HG03558 (cell line): ENCODE measurements around the gene C9orf153.
"Not testable (repeated sequence)": the region's sequence is repeated elsewhere in the genome, so short reads cannot be mapped to it uniquely, and the experiment has no call there.

ENCODE experiments used
- ATAC-seq: cut with Tn5 transposase; IDR thresholded peaks from one replicate; pipeline ENCODE4 v1.9.1; 2021; ENCODE audit warnings: moderate number of reproducible peaks; ENCODE audit not compliant: unreplicated experiment; ENCODE audit errors: extremely low read depth

The C9orf153 gene

DNA sequence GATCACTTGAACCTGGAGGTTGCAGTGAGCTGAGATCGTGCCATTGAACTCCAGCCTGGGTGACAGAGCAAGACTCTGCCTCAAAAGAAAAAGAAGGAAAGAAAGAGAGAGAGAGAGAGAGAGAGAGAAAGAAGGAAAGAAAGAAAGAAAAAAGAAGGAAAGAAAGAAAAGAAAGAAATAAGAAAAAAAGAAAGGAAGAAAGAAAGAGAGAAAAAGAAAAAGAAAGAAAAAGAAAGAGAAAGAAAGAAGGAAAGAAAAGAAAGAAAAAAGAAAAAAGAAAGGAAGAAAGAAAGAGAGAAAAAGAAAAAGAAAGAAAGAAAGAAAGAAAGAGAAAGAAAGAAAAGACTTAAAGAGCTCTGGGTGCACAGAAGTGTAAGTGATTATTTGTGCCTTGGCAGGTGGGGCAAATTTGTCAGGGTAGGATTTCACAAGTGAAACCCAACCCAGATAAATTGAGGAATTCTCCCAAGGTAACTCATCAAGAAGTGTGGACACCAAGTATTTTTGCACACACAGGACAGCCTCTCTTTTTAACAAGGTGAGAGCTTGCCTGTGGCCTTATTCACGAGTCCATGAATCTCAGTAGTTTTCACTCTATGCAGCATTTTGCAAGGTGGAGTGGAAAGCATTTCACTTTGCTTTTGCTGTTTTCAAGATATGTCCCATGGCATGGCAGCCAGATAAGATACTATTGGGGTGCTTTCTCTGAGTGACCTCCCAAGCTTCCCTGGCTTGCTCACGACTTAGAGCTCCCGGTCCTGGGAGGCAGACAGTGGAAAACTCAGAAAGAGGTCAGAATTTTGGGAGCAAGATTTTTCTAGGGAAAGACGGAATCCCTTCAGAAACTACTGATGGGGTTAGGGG lies 57.8 kb downstream of the C9orf153 start:
- ATAC-seq = no peak

DNA sequence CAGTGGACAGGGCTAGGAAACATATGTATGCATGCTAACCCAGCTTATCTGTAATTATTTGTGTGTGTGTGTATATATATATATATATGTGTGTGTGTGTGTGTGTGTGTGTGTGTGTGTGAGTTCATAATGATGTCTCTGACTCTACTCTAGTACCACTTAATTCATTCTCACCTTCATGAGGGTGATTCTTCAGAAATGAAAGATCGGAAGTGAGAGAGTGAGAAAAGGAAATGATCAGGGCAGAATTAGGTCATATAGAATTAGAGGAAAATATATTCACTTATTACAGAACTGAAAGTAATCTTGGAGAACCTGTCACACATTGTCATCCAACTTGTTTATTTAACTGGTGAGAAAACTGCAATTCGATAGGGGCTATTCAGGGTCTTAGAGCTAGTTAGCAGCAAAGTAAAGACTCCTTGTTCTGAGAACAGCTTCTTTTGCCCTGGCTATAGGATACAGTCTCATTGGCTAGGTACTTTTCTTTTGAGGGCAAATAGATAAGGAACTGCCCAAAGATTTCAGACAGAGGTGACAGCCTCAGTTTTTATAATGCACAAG lies 58.8 kb downstream of the C9orf153 start:
- ATAC-seq = no peak

DNA sequence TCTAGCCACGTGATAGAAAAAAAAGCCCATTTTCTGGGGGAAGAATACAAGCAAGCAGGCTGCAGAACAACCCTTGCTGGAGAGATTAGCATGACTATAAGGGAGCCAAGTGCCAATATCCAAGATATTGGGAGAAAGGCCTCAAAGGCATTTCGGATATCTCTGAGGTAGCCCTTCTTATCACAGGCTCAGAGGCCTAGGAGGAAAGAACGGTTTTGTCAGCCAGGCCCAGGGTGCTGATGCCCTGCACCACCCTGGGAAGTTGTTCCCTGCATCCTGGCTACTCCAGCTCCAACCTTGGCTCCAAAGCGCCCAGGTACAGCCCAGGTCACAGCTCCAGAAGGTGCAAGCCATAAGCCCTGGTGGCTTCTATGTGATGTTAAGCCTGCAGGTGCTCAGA lies 66.4 kb downstream of the C9orf153 start:
- no peak for ATAC-seq

DNA sequence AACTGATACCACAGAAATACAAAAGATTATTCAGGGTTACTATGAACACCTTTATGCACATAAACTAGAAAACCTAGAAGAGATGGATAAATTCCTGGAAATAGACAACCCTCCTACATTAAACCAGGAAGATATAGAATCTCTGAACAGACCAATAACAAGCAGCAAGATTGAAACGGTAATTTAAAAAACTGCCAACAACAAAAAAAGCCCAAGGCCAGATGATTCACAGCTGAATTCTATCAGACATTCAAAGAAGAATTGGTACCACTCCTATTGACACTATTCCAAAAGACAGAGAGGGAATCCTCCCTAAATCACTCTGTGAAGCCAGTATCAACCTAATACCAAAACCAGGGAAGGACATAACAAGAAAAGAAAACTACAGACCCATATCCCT lies 68.8 kb downstream of the C9orf153 start:
- ATAC-seq = not testable (repeated sequence)

DNA sequence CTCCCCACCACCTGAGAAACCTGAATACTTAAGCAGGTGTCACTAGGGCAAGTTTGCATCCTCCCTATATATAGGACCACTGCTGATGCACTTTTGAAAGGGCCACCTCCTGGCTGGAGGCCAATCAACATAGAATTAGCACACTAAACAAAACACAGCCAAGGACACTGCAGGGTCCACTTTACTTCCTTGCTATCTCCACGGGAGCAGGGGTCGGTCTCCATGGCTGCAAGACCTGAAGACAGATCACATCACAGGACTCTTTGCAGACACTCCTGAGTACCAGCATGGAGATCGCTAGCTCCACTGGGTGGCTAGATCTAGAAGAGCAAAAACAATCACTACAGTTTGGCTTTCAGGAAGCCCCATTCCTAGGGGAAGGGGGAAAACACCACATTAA lies 72.3 kb downstream of the C9orf153 start:
- no peak for ATAC-seq

DNA sequence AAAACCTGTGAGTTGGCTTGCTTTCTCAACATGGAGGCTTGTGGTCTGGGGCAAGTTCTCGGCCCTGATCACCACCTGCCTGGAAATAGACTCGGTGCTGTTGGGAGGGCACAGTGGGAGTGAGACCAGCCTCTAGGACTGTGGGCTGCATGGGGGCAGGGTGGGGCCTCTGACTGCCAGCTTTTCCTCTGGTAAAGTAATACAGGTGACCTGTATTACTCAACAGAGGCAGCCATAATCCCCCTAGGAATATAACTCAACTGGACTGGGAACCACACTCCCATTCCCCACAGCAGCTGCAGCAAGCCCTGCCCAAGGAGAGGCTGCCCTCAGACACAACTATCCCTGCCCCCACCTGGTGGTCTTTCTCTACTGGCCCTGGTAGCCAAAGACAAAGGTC lies 72.8 kb downstream of the C9orf153 start:
- no peak for ATAC-seq

DNA sequence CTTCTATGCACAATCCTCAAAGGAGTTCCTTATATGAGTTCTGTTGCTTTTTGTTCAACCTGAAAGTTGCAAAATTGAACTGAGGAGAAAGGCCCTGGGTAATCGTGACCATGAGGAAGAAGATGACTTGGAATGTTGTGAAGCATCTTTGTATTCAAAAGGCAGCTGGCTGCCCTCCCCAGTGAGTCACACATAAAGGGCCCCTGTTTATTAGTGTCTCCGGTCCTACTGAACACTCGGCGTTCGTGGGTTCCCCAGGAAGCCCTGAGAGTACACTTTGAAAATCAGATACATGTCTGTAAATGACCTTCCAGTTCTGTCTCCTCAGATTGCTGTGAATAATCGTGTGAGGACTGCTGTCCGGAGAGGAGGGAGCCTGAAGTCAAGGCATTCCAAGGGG lies 73.6 kb downstream of the C9orf153 start:
- ATAC-seq = no peak

DNA sequence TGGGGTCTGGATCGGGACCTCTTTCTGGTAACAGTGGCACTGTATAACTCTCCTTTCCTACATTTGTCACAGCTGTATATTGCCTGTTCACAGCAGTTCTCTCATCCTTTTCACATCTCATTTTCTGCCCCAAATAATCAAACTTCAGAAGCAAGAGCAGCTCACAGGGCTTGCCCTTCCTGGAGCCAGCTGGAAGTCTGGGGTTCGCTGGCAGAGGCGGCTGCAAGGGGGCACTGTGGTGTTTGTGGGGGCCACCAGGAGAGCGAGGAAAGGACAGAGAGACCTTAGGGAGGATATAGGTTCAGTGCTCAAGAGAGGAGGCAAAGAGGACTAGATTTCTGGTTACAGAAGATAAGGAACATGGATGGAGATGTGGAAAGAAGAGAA lies 75.3 kb downstream of the C9orf153 start:
- ATAC-seq = no peak

DNA sequence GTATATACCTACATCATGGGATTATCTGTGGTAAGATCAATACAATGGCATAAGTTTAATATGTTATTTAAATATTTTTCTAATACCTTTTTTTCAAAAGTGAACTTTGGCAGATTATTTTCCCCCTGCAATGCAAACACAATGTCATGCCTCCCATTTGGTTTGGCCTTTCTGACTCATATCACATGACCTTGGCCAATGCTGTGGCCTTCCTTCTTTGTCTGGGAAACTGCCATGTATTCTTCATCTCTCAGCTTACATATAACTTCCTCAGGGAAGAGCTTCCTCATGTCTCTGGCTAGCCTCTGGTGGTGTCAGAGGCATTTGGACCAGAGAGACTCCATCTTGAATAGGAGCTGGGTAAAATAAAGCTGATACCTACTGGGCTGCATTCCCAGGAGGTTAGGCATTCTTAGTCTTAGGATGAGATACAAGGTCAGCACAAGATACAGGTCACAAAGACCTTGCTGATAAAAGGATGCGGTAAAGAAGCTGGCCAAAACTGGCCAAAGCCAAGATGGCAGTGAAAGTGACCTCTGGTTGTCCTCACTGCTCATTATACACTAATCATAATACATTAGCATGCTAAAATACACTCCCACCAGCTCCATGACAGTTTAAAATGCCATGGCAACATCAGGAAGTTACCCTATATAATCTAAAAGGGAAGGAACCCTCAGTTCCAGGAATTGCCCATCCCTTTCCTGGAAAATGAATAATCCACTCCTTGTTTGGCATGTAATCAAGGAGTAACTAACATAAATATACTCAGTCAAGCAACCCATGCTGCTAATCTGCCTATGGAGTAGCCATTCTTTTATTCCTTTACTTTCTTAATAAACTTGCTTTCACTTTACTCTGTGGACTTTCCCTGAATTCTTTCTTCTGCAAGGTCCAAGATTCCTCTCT lies 76.0 kb downstream of the C9orf153 start:
- ATAC-seq = no peak

DNA sequence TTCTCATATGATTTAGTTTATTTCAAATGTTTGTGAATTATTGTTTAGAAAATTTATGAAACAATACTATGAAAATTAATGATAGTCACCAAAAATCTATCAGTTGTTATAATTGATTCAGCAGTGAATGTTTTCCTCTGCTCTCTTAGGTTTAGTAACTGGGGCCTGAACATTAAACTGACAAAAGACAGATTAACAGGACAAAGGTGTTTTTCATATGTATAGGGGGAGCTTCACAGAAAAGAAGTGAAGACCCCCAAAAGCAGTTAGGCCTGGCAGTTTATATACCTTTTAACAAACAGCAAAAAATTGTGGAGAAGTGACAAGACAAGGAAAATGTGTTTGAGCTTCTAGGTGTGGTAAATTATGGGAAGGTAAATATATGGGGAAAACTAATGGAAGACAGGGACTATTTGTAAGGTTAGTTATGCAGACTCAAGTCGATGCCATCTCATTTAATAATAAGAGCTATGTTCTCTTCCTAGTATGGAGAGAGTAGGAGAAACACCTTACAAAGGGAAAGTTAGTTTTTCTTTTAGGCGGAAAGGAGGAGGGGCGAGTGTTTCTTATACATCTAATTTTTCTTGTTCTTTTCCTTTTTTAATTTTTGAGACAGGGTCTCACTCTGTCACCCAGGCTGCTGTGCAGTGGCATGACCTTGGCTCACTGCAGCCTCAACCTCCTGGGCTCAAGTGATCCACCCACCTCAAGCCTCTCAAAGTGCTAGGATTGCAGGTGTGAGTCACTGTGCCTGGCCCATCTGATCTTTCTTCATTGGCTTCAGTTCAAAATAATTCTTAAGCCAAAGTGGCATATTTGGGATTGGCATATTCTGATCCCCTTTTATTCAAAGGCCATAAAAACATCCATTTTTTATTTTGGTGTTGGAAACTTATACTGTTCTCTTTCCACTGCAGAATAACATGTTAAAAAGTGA lies 77.8 kb downstream of the C9orf153 start:
- no peak for ATAC-seq

DNA sequence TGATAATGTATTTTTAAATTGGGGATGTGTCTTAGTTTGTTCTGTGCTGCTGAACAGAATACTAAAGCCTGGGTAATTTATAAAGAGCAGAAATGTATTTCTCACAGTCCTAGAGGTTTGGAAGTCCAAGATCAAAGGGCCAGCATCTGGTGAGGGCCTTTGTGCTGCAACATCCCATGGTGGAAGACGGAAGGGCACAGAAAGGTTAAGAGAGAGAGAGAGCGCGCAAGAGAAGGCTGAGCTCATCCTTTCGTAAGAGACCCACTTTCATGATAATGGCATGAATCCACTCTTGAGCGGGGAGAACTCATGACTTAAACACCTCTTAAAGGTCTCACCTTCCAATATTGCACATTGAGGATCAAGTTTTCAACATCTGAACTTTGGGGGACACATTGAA lies 81.0 kb downstream of the C9orf153 start:
- no peak for ATAC-seq

DNA sequence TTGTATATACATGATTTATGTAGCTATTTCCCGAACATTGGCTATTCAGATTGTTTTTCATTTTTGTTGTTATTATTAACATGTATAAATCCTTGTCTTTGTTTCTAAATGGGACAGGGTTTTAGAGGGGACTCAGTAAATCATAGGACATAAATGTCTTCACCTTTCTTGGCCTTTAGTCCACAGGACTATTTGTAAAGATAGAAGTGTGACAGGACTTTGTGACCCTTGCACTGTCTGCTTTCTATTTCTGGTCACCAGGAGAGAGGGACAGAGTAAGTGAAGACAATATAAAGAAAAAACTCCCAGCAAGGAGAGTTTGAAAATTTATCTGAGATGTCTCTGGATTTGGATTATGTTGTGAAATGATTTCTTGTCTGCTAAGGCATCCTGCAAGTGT lies 81.5 kb downstream of the C9orf153 start:
- no peak for ATAC-seq

DNA sequence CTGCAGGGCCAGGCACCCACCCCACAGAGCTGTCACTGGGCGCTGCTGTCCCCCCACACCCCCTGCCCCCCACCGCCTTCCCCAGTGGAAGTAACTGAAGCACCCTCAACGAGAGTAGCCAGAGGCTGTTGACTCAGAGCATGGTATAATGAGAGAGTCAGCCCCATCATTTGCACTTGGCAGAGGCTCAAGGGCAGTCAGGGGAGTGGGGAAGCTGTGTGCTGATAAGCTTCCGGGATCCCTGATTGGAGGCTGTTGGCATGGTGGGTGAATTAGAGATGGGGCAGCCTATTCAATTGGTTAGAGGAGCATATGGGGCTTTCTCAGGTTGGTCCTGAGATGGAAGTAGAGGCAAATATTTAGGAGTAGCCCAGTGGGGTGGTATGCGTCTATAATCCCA lies 83.0 kb downstream of the C9orf153 start:
- no peak for ATAC-seq

DNA sequence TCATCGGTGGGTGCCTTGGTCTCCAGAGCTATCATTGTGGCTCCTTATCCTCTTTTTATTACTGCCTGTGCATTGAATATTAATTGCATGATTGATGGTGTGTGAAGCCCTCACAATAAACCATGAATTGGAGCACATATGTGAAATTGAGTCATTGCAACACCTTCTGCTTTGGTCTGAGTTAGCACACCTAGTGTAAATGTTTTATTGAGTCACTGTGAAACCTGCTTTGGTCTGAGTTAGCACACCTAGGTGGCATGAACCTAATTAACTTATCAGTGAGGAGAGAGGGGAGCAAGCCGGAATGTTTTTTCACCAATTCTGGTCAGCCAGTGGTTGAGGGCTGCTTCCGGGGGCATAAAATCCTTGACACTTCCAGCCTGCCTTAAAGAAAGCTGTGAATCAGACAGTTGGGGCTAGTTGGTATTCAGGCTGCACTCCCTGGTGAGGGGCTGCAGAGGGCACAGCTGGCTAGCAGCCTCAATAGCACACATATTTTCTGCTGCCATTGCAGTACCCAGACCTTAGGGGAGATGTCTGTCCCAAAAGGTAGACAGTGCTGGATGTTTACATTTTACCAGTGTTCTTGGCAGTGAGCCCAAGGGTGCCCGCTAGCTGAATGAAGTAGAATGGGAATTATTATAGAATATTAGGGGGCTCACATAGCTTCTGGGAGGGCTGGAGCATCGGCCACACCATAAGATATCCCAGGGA lies 83.6 kb downstream of the C9orf153 start:
- ATAC-seq = no peak

DNA sequence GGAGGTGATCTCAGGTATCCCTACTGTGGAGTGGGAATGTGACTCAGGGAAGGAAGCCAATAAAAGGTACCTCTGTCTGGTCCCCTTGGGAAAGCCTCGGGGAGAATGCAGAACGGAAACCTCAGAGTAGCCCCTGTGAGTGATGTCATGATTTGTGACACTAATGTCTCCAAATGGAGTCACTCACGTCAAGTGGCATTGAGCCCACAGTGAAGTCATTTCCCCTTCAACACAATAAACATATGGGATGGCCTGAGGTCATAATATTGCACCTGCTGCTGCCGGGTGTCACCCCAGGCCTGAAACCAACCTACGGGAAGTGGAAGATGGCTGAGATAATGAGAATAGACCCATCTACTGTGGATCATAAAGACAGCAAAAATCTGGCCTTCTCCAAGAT lies 84.2 kb downstream of the C9orf153 start:
- ATAC-seq = no peak
